GM21576 (cell line): ENCODE data around the gene COQ10B.
"Not testable (repeated sequence)": the region's sequence is repeated elsewhere in the genome, so short reads cannot be mapped to it uniquely, and the experiment has no call there.

Experiments used
- ATAC-seq: cut with Tn5 transposase; IDR thresholded peaks from one replicate; pipeline ENCODE4 v1.9.1; 2021; ENCODE audit warnings: mild to moderate bottlenecking, moderate library complexity; ENCODE audit not compliant: unreplicated experiment

COQ10B gene

GRCh38 chr2:197453123-197453913 is at the start of gene COQ10B:
COQ10B (plus strand) TSS chr2:197453552; CDS start chr2:197453561, 9 bp downstream.
- peak; percentile 94 for ATAC-seq

GRCh38 chr2:197405582-197405981 is 47.8 kb upstream of the COQ10B start:
- ATAC-seq: no peak

- ATAC-seq: no peak
Measured at GRCh38 chr2:197414039-197414438, 39.3 kb upstream of the COQ10B start.

- no peak for ATAC-seq
Measured at GRCh38 chr2:197414515-197414914, 38.8 kb upstream of the COQ10B start.

GRCh38 chr2:197416268-197416667 is 37.1 kb upstream of the COQ10B start:
- no peak for ATAC-seq

- no peak for ATAC-seq
Measured at GRCh38 chr2:197419438-197419837, 33.9 kb upstream of the COQ10B start.

- ATAC-seq: no peak
Measured at GRCh38 chr2:197423307-197423706, 30.0 kb upstream of the COQ10B start.

GRCh38 chr2:197425550-197425949 is 27.8 kb upstream of the COQ10B start:
- no peak for ATAC-seq

- no peak for ATAC-seq
Measured at GRCh38 chr2:197426723-197427603, 26.4 kb upstream of the COQ10B start.

GRCh38 chr2:197427986-197428385 is 25.4 kb upstream of the COQ10B start:
- no peak for ATAC-seq

- no peak for ATAC-seq
Measured at GRCh38 chr2:197431858-197432257, 21.5 kb upstream of the COQ10B start.

GRCh38 chr2:197432527-197432926 is 20.8 kb upstream of the COQ10B start:
- not testable (repeated sequence) for ATAC-seq

- no peak for ATAC-seq
Measured at GRCh38 chr2:197433780-197434438, 19.4 kb upstream of the COQ10B start.

GRCh38 chr2:197434541-197435513 is 18.5 kb upstream of the COQ10B start, which contains the start of gene SF3B1:
SF3B1 (minus strand) TSS chr2:197435028; CDS start chr2:197434999, 29 bp downstream.
- peak; percentile 92 for ATAC-seq

- peak; percentile 1 for ATAC-seq
Measured at GRCh38 chr2:197435598-197436420, 17.5 kb upstream of the COQ10B start.

- ATAC-seq: no peak
Measured at GRCh38 chr2:197437380-197437779, 16.0 kb upstream of the COQ10B start.

- no peak for ATAC-seq
Measured at GRCh38 chr2:197442857-197443256, 10.5 kb upstream of the COQ10B start.

- no peak for ATAC-seq
Measured at GRCh38 chr2:197445746-197446145, 7.6 kb upstream of the COQ10B start.

GRCh38 chr2:197446844-197447243 is 6.5 kb upstream of the COQ10B start:
- no peak for ATAC-seq
